Stomach smooth muscle (tissue), 2 donors: ENCODE data around the gene AHNAK2.
"Not testable (repeated sequence)": the region's sequence is repeated elsewhere in the genome, so short reads cannot be mapped to it uniquely, and the experiment has no call there.

Source experiments
- H3K27ac ChIP-seq: one replicate; pipeline ENCODE4 v1.7.0; 2013; ENCODE audit warnings: mild to moderate bottlenecking, low read length, inconsistent platforms
- H3K27me3 ChIP-seq, 2 donors: one replicate each; pipeline ENCODE4 v1.7.0; 2013; ENCODE audit warnings: low read length in 2 of 2; ENCODE audit not compliant: insufficient read depth in 2 of 2, control insufficient read depth in 1 of 2
- H3K36me3 ChIP-seq, 2 donors: one replicate each; pipeline ENCODE4 v1.7.0; 2013; ENCODE audit warnings: low read length in 2 of 2; ENCODE audit not compliant: control insufficient read depth in 2 of 2, insufficient read depth in 2 of 2
- H3K4me1 ChIP-seq: one replicate; pipeline ENCODE4 v1.7.0; 2013; ENCODE audit warnings: low read length; ENCODE audit not compliant: control insufficient read depth, insufficient read depth
- H3K4me3 ChIP-seq, 2 donors: one replicate each; pipeline ENCODE4 v1.7.0; 2013; ENCODE audit warnings: low read length in 2 of 2
- H3K9ac ChIP-seq, 2 donors: one replicate each; pipeline ENCODE4 v1.7.0; 2013; ENCODE audit warnings: low read length in 2 of 2, mild to moderate bottlenecking in 1 of 2
- H3K9me3 ChIP-seq, 2 donors: one replicate each; pipeline ENCODE4 v1.7.0; 2013; ENCODE audit warnings: low read length in 2 of 2; ENCODE audit not compliant: control insufficient read depth in 2 of 2
- donor health status: healthy.
- donor health status: Pancreatic carcinoma.

Gene AHNAK2

DNA sequence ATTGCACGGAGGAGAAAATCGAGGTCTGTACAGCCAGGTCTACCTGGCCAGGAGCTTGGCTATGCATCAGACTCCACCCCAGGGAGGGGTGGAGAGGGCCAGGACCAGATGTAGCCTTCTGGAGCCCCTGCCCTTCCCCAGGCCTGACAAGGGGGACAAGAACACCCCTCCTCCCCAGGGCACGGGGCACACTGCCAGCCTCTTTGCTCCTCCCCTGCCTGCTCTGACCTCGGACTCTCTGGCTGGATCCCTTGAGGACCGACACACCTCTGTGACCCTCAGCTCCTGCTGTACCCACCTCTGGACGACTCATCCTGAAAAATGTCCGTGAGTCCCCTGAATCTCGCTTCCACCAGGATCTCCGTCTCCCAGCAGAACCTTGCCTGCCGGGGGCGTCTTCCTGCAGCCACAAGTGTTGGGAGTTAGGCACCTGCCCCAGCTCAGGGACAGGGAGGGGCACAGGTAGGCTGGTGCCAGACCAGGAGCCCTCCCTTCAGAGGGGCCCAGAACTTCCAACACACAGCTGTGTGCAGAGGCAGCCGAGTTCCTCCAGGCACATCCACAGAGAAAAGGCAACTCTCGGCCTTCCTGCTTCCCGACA lies 21.8 kb downstream of the AHNAK2 start:
- Histone ChIP-seq H3K27ac (no peak overlapping the region), H3K27me3 (no peaks in the 10 kb centered on the region), H3K9ac (no peak overlapping the region), H3K9me3 (no peaks in the 10 kb centered on the region), H3K4me3 (no peak overlapping the region), H3K4me1 (peaks cover 10% of the 10 kb centered on the region), H3K36me3 (peaks cover 39 to 50% of the 10 kb centered on the region in 2 donors)

DNA sequence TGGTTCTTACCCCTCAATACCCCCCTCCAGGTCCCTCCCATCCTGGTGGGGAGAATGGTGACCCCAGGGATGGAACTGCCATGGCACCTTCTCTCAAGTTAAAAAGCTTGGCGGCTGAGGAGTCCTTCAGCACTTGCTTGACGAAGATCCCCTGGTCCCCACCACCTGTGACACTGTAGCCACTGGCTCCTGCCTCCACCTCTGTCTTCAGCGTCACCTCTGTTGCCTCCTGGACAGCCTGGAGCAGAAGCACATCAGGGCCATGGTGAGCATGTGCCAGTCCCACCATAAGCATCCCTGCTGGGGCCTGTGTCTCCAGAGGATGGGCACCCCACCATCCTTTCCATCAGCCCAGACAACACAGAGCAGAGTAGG lies 22.8 kb downstream of the AHNAK2 start:
- H3K9me3 ChIP-seq, result no peaks in the 10 kb centered on the region

DNA sequence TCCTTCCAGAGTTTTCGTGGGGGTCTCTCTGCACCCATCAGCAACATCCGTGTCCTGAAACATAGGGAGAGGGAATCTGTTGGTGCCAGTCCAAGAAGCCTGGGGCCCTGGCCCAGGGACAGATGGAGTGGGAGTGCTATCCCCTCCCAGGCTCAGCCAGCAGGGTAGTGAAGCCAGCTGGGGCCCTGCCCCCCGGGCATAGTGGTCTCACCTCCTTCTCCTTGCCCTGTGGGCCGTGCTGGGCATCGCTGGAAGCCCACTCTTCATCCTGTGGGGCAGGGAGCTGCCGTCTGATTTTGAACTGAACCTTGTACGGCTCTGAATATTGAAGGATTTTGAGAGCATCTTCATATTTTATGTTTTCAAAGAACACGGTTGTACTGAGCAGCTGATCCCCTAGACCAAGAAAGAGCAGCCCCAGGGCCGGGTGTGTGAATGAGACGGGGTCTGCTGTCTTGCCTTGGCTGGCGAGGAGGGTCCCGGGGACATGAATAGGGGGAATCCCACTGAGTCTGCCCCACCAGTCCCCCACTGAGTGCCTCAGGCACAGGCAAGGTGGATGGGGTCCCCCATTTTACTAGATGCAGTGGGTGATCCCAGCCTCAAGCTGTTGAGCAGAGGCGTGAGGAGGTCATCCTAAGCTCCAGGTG lies 23.3 kb downstream of the AHNAK2 start:
- no peaks in the 10 kb centered on the region for H3K9me3 ChIP-seq
- peaks cover 39 to 47% of the 10 kb centered on the region in 2 donors for H3K36me3 ChIP-seq

More for the DNA sequence above, 22.8 kb downstream of the AHNAK2 start:
- H3K27me3 ChIP-seq, result no peaks in the 10 kb centered on the region
- H3K36me3 ChIP-seq, result peaks cover 39 to 48% of the 10 kb centered on the region in 2 donors
- H3K27ac ChIP-seq, result no peak overlapping the region
- H3K4me1 ChIP-seq, result peaks cover 10% of the 10 kb centered on the region
- no peak overlapping the region for H3K9ac ChIP-seq
- H3K4me3 ChIP-seq, result no peak overlapping the region

DNA sequence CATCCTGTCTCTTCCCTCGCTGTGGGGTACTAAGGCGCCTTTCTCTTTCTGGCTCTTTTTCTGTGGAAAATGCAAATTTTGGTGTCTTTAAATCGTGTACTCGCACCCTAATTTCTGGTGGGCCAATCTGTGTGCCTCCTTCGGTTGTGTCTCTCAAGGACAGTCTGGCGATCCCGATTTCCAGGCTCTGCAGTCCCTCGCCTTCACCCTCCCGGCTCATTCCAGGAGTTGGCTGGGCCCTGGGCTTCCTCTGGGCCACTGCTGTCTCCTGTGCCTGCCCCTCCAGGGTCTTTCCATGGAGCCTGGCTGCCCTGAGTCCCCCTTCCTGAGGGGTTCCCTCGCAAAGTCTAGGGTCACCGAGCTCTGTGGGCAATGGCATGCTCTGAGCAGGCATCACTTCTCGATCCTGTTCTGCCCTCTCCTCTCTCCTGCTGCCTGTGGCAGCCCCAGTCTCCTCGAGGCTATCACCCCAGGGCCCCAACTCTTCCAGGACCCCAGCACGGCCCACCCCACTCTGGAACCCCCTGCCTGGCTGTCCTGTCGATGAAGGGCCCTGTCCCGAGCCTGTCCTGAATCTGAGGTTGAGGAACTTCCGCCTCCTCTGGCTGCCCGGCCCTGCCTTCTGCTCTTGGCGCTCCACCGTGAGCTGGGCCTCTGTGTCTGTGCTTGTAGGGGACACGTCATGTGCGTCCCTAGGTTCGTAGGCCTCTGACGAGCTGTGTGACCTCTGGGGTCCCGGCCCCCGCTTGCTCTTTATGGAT lies 24.1 kb downstream of the AHNAK2 start:
- Histone ChIP-seq H3K4me3 (no peak overlapping the region), H3K9ac (no peak overlapping the region), H3K27ac (no peak overlapping the region), H3K27me3 (no peaks in the 10 kb centered on the region), H3K4me1 (peaks cover 10% of the 10 kb centered on the region), H3K9me3 (no peaks in the 10 kb centered on the region), H3K36me3 (peaks cover 39 to 47% of the 10 kb centered on the region in 2 donors)

More for the DNA sequence above, 23.3 kb downstream of the AHNAK2 start:
- Histone ChIP-seq H3K9ac (no peak overlapping the region), H3K4me1 (peaks cover 10% of the 10 kb centered on the region), H3K4me3 (no peak overlapping the region), H3K27me3 (no peaks in the 10 kb centered on the region), H3K27ac (no peak overlapping the region)

DNA sequence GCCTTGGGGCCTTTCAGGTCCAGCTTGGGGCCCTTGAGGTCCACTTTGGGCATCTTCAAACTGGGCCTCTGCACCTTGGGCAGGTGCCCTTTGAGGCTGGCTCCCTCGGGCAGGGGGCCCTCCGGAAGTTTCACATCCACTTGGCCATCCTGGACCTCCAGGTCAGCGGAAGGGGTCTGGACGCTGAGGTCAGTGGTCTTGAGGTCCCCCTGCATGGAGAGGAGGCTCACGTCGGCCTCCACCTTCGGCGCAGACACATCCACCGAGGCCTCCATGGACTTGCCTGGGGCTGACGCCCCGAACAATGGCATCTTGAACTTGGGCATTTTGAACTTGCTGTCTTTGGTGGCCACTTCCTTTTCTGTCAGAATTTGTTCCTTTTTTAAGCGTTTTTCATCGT lies 25.1 kb downstream of the AHNAK2 start:
- no peaks in the 10 kb centered on the region for H3K27me3 ChIP-seq
- H3K9ac ChIP-seq, result no peak overlapping the region
- H3K4me3 ChIP-seq, result no peak overlapping the region
- H3K36me3 ChIP-seq, result peaks cover 39 to 47% of the 10 kb centered on the region in 2 donors
- no peaks in the 10 kb centered on the region for H3K9me3 ChIP-seq
- H3K27ac ChIP-seq, result no peak overlapping the region
- H3K4me1 ChIP-seq, result peaks cover 10% of the 10 kb centered on the region

DNA sequence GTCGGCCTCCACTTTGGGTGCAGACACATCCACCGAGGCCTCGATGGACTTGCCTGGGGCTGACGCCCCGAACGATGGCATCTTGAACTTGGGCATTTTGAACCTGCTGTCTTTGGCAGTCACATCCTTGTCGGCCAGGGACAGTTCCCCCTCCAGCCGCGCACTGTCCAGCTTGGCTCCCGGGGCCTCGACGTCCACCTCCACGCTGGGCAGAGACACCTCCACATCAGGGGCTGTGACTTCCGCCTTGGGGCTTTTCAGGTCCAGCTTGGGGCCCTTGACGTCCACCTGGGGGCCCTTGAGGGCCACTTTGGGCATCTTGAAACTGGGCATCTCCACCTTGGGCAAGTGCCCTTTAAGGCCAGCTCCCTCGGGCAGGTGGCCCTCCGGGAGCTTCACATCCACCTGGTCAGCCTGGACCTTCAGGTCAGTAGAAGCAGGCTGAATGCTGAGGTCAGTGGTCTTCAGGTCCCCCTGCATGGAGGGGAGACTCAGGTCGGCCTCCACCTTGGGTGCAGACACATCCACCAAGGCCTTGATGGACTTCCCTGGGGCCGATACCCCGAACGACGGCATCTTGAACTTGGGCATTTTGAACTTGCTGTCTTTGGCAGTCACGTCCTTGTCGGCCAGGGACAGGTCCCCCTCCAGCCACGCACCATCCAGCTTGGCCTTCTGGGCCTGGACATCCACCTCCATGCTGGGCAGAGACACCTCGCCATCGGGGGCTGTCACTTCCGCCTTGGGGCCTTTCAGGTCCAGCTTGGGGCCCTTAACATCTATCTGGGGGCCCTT lies 26.1 kb downstream of the AHNAK2 start:
- not testable (repeated sequence) for H3K27ac ChIP-seq, H3K4me1 ChIP-seq, H3K27me3 ChIP-seq, H3K9me3 ChIP-seq, H3K9ac ChIP-seq, H3K4me3 ChIP-seq
- H3K36me3 ChIP-seq, result peaks cover 36 to 44% of the 10 kb centered on the region in 2 donors

DNA sequence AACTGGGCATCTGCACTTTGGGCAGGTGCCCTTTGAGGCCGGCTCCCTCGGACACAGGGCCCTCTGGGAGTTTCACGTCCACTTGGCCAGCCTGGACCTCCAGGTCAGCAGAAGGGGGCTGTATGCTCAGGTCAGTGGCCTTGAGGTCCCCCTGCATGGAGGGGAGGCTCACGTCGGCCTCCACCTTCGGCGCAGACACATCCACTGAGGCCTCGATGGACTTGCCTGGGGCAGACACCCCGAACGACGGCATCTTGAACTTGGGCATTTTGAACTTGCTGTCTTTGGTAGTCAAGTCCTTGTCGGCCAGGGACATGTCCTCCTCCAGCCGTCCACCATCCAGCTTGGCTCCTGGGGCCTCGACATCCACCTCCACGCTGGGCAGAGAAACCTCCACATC lies 27.5 kb downstream of the AHNAK2 start:
- H3K9ac ChIP-seq, H3K27me3 ChIP-seq, H3K9me3 ChIP-seq, H3K27ac ChIP-seq, H3K4me1 ChIP-seq, H3K4me3 ChIP-seq: not testable (repeated sequence)
- peaks cover 23 to 30% of the 10 kb centered on the region in 2 donors for H3K36me3 ChIP-seq

DNA sequence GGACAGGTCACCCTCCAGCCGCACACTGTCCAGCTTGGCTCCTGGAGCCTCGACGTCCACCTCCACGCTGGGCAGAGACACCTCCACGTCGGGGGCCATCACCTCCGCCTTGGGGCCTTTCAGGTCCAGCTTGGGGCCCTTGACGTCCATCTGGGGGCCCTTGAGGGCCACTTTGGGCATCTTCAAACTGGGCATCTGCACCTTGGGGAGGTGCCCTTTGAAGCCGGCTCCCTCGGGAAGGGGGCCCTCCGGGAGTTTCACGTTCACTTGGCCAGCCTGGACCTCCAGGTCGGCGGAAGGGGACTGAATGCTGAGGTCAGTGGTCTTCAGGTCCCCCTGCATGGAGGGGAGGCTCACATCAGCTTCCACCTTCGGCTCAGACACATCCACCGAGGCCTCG lies 28.2 kb downstream of the AHNAK2 start:
- no peak overlapping the region for H3K27ac ChIP-seq
- H3K4me1 ChIP-seq, result no peaks in the 10 kb centered on the region
- H3K9me3 ChIP-seq, result no peaks in the 10 kb centered on the region
- H3K4me3 ChIP-seq, result no peak overlapping the region
- peaks cover 17 to 23% of the 10 kb centered on the region in 2 donors for H3K36me3 ChIP-seq
- H3K27me3 ChIP-seq, result no peaks in the 10 kb centered on the region
- no peak overlapping the region for H3K9ac ChIP-seq

DNA sequence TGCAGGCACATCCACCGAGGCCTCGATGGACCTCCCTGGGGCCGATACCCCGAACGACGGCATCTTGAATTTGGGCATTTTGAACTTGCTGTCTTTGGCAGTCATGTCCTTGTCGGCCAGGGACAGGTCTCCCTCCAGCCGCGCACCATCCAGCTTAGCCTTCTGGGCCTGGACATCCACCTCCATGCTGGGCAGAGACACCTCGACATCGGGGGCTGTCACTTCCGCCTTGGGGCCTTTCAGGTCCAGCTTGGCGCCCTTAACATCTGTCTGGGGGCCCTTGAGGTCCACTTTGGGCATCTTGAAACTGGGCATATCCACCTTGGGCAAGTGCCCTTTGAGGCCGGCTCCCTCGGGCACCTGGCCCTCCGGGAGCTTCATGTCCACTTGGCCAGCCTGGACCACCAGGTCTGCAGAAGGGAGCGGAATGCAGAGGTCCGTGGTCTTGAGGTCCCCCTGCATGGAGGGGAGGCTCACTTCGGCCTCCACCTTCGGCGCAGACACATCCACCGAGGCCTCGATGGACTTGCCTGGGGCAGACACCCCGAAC lies 28.7 kb downstream of the AHNAK2 start:
- H3K9ac ChIP-seq, H3K27me3 ChIP-seq, H3K9me3 ChIP-seq, H3K4me3 ChIP-seq, H3K27ac ChIP-seq, H3K4me1 ChIP-seq: not testable (repeated sequence)
- H3K36me3 ChIP-seq, result peaks cover 11 to 18% of the 10 kb centered on the region in 2 donors

DNA sequence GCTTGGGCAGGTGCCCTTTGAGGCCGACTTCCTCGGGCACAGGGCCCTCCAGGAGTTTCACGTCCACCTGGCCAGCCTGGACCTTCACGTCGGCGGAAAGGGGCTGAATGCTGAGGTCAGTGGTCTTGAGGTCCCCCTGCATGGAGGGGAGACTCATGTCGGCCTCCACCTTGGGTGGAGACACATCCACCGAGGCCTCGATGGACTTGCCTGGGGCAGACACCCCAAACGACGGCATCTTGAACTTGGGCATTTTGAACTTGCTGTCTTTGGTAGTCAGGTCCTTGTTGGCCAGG lies 29.5 kb downstream of the AHNAK2 start:
- H3K36me3 ChIP-seq, result peaks cover 3 to 10% of the 10 kb centered on the region in 2 donors
- no peak overlapping the region for H3K4me3 ChIP-seq
- H3K4me1 ChIP-seq, result no peaks in the 10 kb centered on the region
- H3K9ac ChIP-seq, result no peak overlapping the region
- no peaks in the 10 kb centered on the region for H3K9me3 ChIP-seq
- no peaks in the 10 kb centered on the region for H3K27me3 ChIP-seq
- H3K27ac ChIP-seq, result no peak overlapping the region
